GM20431 (cell line): ENCODE measurements around the gene DIS3L2.
"Not testable (repeated sequence)": the region's sequence is repeated elsewhere in the genome, so short reads cannot be mapped to it uniquely, and the experiment has no call there.

Experiments
- in situ Hi-C: fragments of 300-500 bp; cut with MseI, MboI; formaldehyde crosslinking; loops from one replicate; pipeline ENCODE4 v1.15.0; 2020; ENCODE audit warnings: low sequenced_read_pairs; ENCODE audit not compliant: unreplicated experiment

The DIS3L2 gene

DNA sequence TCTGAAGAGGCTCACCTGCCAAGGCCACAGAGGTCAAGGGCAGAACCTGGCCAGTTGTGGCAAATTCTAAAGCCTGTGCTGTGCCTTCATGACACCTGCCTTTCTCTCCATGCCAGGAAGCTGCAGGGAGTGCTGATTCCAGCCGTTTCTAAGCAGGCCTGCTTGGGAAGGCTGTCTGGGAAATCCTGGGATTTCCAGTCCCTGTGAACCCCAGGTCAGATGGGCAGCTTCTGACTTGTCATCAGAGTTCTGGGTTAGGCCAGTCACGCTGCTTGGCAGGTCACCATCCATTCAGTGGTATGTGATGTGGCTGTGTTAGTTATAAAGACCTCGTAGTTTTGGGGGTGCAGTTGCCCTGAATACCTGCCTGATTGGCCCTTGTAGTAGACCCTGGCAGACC is 346.3 kb downstream of the DIS3L2 start:
- in situ Hi-C loops = no loop called here

DNA sequence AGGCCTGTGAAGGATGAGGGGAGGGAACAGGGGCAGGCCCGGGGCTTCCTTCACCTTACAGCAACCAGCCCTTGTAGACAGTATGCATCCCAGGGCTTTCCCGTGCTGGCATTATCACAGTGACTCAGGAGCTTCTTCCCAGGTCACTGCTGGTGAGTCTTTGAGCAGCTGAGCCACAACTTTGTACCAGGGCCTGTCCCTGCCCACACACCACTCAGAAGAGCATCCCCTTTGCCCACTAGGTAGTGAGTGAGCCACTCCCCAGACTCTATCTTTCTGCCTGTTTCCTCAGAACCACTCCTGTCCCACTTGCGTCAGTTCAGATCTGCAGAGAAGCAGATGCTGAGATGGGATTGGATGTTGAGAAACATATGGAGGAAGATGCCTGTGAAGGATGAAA is 347.5 kb downstream of the DIS3L2 start:
- in situ Hi-C loops = no loop called here

DNA sequence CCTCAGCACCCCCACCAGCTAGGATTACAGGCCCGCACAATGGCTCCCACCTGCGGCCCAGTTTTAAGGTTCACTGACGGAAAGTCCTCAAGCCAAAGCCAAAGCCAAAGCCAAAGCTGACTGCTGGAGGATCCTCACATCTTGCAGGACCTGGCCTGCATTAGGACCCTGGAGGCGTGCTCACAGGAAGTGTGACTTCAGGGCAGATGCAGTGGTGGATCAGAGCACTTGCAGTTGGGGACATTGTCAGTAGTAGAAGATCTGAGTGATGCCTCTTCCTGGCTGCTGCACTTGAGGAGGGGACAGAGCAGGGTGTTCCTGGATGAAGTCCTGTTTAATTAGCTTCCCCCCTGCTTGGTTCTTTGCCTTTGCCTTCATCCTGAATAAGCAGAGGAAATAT is 348.1 kb downstream of the DIS3L2 start:
- in situ Hi-C loops = no loop called here

DNA sequence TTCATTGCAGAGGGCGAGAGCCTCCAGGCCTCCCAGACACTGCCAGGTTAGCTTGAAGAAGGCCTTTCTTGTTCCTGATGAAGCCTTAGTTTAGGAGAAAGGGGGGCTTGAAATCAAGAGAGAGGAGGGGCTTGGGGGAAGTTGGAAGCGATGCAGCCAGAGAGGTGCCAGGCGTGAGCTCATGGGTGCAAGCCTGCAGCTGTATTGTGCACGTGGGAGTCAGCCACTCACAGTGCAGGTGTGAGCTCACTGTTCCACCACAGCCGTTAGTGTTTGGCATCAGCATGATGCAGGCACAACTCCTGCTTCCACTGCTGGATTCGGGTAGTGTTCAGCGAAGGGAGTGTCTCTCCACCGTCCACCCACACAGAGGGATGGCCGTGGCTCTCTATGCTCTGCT is 348.6 kb downstream of the DIS3L2 start:
- in situ Hi-C loops = no loop called here

DNA sequence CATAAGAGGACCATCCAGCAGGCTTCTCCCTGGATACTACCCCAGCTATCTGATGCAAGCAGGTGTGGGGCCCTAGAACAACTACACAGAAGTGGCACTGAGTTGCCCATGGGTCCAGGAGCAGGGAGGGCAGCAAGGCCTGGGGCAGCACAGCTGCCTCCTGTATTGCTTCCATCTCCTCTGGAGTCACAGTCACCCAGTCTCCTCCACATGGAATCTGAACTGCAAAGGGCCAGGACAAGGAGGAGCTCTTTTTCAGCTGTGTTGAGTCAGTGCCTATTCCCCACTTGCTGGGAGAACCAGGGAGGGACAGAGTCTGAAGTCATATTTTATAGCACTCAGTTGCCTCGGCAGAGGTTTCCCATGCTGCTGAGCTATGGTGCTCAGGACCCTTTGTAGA is 349.2 kb downstream of the DIS3L2 start:
- in situ Hi-C loops = no loop called here

DNA sequence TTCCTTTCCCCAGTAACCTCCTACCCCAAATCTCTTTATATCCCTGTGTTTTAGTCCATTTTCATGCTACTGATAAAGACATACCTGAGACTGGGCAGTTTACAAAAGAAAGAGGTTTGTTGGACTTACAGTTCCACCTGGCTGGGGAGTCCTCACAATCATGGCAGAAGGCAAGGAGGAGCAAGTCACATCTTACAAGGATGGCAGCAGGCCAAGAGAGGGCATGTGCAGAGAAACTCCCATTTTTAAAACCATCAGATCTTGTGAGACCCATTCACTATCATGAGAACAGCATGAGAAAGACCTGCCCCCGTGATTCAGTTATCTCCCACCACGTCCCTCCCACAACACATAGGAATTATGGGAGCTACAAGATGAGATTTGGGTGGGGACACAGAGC is 352.1 kb downstream of the DIS3L2 start:
- in situ Hi-C loops = not testable (repeated sequence)

DNA sequence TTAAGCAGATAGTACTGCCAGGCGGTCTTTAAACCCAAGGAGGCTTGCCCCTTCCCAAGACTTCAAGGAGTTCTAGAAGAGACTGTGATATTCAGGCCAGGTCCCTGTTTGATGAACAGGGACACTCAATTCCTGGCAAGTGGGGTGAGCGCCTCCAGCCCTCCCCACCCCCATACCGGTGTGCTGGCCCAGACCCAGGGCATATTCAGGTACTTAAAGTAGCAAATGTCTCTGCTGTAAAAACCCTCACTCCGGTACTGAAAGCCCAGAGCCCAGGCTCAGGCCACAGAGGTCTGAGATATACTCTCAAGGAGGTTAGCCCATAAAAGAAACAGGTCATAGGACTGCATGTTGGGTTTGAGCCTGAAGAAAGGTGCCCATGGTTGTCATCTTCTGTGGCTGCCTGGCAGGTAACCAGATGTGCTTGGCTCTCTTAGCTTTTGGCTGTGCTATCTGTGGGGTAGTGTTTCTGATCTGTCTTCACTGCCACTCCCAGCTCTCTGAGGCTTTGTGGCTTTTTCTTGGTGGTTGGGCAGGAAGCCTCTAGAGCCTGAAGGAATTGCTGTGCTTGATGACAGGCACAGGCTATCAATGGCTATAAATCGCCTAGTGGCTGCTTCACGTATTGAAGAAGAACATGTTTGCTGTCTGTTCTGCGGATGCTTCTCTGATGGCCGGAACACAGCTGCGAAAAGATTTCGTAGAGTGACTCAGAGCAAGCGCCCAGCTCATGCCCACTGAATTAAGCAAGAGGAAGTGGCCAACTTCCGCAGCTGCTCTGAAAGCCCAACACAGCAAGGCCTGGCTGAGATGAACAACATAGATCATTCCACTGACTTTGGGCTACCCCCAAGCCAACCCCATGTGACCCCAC is 353.8 kb downstream of the DIS3L2 start:
- in situ Hi-C loops = no loop called here

DNA sequence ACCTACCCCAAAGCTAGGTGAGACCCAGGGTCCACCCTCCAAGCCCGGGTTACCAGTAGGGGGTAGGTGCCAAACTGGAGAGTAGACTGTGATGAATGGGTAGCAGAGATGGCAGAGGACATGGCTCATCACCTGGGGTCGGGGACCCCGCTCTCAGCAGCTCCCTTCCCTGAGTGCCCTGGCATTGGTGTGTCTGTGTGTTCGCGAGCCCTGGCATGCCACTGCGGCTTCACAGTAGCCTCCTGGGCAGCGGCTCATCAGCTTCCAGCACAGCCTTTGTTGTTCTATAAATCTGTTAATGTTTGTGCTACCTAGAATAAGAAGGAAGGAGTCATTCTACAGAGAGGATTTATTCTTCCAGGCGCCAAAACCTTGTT is 354.4 kb downstream of the DIS3L2 start:
- in situ Hi-C loops = no loop called here

DNA sequence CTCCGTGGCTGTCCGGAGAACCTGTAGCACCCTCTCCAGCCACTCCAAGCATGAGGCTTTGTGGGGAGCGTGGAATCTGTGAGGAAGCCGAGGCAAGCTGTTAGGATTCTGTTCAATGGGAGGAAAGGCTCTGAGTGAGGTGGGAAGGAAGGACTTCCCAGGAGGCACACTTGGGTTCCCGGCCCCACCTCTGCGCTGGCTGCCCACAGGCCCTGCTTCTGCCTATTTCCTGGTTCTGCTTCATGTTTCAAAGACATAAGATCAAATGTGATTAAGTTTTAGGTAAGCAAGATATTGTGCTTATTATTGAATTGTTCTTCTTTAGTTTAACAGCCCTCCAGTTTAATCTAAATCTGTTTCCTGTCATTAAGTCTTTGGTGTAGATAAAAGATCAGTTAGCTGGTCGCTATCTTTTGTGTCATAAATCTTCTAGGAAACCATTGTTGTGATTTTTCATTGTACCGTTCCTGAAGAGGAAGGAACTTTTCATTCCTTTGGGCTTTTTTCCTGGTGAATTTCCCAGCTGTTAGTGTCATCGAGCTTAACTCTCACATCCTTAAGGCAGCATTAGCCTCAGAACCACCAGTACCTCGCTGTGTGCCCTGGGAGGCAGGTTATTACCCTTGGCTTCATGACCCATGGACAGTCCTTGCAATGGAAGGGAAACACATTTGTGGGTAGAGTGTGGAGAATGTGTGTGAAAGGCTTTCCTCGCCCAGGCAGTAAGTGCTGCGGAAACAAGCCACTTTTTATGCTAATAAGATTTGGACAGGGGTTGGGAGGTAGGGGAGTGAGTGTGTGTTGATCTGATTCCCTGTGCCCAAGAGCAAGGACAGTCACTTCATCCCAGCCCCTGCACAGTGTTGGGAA is 355.2 kb downstream of the DIS3L2 start:
- in situ Hi-C loops = no loop called here

DNA sequence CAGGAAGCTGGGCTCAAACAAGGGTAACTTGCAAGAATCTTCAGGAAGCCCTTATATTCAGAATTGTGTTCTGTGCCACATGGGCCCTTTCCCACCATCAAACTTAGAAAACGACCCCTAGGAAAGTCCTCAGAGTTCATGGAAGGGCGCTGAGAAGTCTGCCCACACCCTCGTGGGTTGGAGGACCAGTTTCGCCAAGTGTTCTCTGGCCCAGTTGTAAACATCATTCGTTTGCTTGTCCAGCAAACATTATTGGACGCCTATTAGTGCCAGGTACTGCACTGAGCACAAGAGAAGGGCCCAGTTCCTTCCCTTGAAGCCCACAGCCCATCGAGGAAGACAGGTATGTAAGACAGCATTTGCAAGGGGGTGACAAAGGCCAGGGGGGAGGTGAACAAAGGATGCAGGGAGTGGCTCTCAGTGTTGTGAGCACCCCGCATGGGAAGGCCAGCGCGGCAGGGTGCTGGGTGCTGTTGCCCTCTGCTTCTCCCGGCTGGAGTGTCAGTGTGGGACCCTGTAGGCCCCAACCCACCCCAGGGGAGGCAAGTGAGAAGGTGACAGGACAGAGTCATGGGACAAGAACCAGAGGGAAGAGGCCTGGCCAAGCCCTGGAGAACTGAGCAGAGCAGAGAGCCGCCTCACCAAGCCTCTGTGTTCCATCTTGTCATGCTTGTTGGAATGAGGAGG is 356.8 kb downstream of the DIS3L2 start:
- in situ Hi-C loops = no loop called here

DNA sequence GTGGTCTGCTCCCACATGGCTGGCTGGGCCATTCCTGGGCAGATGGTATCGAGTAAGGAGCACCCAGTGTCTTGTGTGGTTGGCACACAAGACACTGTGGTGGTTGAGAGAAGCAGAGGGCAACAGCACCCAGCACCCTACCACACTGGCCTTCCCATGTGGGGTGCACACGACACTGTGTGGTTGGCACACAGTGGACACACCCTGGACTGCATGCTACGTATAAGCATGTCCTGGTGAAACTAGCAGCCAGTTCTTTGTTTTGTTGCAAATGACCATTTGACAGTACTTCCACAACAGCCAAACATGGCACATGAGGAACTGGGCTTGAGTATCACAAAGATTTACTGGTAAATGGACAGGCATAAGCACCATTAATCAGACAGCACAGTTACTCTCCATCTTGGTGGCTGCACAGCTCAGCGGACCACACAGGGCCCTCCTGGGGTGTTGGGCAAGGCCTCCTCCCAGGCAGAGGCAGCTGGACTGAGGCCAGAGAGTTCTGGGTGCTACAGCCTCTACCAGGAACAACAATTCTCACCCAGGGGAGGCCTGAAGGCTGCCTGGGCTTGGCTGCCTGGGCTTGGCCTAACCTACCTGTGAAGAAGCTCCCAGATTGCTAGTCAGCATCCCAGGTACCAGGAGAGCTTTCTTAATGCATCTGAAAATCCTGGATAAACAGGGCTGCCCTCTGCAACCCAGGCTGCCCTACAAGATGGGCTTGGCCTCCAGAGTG is 357.7 kb downstream of the DIS3L2 start:
- in situ Hi-C loops = no loop called here

DNA sequence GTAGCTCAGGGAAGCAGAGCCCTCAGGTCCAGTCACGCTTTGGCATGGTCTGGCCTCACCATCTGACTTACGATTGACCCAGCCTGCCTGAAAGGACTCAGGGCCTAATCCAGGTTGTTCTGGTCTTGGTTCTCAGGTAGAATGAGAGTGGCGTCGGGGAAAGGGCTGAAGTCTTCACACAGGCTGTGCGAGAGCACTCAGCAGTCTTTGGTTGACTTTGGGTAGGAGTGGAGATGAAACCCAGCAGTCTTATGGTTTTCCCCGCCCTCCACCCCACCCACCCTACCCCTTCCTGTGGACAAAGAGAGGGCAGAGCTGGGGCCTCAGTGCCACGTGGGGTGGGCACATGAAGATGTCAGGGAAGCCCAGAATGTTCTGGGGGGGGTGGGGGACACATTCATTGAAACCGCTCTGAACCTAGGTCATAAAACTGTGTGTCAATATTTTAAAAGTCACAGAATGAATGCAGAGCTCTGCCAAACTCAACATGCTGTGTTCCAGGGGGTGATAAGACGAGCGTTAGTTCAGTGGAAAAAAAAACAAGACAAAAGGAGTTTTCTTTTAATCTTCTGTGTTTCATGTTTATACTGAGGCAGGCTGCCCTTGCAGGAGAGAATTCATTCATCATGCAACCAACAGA is 358.4 kb downstream of the DIS3L2 start:
- in situ Hi-C loops = no loop called here

DNA sequence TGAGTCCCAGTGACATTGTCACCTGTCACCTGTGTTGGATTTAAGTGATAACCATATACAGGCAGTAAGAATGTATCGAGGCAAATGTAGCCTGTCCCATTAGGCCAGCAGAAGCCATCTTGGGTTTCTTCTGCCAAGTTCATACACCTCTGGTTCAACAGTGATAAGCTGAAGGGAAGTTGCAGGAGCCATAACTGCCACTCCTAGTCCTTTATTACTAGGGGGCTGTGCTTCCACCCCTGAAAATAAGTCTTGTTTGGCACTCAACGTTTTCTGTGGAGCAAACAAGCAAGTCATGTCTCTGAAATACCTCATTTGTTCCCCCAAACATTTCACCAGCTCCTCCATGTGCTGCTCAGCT is 358.9 kb downstream of the DIS3L2 start:
- in situ Hi-C loops = no loop called here

DNA sequence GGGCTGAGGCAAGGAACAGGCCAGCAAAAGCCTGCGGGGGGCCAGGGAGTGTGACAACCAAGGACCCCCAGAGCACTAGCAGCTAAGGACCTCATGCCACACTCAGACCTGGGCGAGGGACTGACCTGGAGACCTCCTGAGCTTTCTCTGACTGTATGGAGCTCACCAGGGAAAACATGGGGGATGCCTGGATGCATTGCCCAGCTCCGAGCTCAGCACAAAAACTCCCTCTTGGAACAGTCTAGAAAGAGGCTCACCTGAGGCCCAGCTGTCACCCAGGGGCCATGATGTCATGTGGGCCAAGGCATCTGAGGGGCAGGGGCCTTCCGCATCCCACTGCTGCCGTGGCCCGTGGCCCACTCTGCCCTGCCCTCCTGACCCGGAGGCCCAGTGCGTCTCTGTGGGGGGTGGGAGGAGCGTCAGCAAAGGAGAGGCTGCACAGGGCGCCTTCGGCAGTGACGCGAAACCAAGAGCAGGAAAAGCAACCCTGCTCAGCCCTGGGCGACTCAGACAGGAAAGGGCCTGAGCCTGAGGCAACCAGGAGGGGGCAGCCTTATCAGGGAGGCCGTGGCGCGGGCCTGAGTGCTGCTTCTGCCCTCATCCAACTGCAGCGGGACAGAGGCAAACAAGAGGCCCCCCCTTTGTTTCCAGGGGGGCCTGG is 359.8 kb downstream of the DIS3L2 start:
- in situ Hi-C loops = no loop called here

DNA sequence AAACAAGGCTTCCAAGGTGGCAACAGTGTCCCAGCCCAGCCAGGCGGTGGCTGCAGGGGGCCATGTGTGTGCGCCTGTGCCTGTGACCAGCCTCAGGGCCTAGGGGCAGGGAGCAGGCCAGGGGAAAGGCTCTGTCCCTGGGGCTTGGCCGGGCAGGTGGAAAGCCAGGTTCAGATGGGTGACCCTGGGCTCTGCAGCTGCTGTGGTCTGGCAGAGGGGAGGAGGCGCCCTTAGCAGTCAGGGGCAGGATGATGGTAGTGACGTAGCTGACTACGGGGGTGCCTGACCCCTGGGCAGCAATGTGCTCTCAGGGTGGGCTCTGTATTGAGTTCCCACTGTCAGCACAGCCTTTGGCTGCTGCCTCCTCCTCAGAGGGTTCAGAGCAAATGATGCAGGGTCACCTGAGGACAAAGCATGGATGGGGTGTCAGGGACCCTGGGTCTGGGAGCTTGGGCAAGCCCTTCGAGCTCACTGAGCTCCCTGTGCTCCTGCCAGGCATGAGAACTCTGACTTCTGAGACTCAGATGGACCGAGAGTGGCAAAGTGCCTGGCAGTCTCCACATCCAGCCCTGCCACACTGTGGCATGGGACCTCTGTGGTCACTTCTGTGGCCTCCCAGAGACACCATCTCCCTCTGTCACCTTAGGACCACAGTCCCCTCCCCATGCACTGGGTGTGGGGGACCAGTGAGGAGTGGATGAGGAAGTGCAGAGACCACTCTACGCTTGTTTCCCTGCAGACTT is 360.5 kb downstream of the DIS3L2 start:
- in situ Hi-C loops = no loop called here

DNA sequence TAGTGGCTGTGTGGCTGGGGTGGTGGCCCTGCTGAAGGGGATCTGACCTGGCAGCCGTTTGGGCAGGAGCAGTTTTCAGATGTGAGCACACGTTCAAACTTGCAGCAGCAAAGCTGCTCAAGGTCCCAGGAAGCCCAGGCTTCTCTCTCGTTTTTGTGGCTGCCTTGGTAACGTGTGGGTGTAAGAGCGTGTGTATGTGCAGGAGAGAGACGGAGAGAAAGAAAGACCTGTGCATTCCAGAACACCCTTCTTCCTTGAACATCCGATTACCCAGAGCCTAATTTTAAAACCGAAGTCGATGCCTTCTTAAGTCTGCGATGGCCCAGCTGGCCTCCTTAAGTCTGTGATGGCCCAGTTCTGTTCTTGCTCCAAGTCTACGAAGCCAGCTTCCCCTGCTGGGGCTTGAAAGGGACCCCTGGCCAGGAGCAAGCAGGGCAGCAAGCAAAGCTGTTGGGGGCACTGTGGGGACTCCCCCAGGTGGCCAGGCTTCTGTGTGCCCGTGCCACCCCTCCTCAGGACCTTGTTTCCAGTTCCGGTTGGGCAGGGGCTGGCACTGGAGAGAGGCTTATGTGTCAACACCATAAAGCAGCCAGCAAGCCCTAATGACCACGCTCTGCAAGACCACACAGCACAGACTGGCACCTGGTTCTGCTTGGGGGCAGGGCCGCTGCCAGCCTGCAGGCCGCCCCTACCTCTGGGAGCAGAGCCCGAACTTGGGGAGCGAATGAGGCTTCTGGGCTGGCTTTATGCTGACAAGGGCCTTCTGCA is 361.2 kb downstream of the DIS3L2 start:
- in situ Hi-C loops = no loop called here

DNA sequence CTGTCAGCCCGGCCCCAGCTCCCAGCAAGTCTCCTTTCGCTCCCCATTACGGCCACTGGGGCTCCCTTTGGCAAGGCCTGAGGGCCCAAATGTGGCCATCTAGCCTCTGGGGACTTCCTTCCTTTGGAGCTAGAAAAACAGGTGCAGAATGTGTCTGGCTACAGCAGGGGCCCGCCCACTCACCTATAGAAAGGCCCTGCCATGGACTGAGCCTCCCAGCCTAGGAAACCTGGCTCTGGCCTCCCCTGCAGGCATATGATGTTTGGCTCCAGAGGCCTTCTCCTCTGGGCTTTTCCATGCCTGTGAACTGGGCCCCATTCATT is 361.8 kb downstream of the DIS3L2 start:
- in situ Hi-C loops = no loop called here

DNA sequence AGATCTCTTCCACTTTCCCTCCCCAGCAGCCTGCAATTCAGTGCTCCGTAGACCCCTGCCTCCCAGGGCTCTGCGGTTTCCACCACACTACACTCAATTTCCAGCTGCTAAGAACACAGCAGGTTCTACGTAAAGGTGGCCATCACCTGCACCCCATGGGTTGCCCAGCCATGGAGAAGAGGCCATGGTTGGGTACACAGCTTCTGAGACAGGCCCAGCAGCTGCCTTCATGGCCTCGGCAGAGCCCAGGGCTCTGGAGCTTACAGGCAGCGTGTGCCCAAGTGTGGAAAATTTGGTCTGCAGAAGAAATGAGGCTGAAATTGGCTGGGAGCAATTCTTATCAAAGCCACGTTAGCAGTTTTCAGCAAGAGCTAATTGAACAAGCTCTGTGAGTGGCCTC is 362.5 kb downstream of the DIS3L2 start:
- in situ Hi-C loops = not testable (repeated sequence)
